ENCODE measurements around the gene ZNF121.

The ZNF121 gene

GRCh38 chr19:9584073-9584833 lies at the start of gene ZNF121:
ZNF121 (minus strand) TSS chr19:9584504; CDS start chr19:9568097, 16,407 bp downstream.
- DNase-seq (ENCODE audit: low spot score) (peak; percentile 72), ATAC-seq (ENCODE audit: low read depth) (peak; percentile 82)
- Histone ChIP-seq H3K36me3 (ENCODE audit: low read depth) (peaks cover 34% of the 10 kb centered on the region), H3K27me3 (ENCODE audit: insufficient read depth, poor library complexity, severe bottlenecking) (no peaks in the 10 kb centered on the region), H3K27ac (ENCODE audit: poor library complexity, severe bottlenecking) (peak within 1 kb of the TSS; percentile 75), H3K9me3 (ENCODE audit: severe bottlenecking) (peaks cover 14% of the 10 kb centered on the region), H3K4me1 (ENCODE audit: insufficient read depth, poor library complexity, severe bottlenecking) (no peaks in the 10 kb centered on the region), H3K4me3 (ENCODE audit: severe bottlenecking) (peak within 1 kb of the TSS; percentile 66)
- TF ChIP-seq, protein P1, sequence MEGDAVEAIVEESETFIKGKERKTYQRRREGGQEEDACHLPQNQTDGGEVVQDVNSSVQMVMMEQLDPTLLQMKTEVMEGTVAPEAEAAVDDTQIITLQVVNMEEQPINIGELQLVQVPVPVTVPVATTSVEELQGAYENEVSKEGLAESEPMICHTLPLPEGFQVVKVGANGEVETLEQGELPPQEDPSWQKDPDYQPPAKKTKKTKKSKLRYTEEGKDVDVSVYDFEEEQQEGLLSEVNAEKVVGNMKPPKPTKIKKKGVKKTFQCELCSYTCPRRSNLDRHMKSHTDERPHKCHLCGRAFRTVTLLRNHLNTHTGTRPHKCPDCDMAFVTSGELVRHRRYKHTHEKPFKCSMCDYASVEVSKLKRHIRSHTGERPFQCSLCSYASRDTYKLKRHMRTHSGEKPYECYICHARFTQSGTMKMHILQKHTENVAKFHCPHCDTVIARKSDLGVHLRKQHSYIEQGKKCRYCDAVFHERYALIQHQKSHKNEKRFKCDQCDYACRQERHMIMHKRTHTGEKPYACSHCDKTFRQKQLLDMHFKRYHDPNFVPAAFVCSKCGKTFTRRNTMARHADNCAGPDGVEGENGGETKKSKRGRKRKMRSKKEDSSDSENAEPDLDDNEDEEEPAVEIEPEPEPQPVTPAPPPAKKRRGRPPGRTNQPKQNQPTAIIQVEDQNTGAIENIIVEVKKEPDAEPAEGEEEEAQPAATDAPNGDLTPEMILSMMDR (IDR thresholded peaks at IDR 0.05; ENCODE audit: poor library complexity, severe bottlenecking), result no peak

DNA sequence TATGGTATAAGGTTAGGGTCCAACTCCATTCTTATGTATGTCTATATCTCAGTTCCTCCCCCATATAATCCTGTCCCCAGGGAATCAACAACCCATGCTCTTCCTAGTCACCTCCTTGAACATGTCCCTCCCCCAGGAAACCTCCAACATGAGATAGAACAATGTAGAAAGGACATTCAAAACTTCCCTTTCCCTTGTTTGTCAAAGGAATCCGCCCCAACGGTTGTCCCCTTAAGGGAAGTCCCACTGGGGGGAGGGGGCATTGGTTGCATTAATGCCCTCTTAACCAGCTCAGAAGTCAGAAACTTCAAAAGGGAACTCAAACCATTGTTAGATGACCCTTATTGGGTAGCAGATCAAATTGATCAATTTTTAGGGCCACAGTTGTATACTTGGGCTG lies 43.6 kb upstream of the ZNF121 start:
- no peak overlapping the region for H3K27ac ChIP-seq (ENCODE audit: poor library complexity, severe bottlenecking)
- H3K4me3 ChIP-seq (ENCODE audit: severe bottlenecking), result no peak overlapping the region
- no peak for DNase-seq (ENCODE audit: low spot score)
- peaks cover 5% of the 10 kb centered on the region for H3K4me1 ChIP-seq (ENCODE audit: insufficient read depth, poor library complexity, severe bottlenecking)
- no peaks in the 10 kb centered on the region for H3K27me3 ChIP-seq (ENCODE audit: insufficient read depth, poor library complexity, severe bottlenecking)
- no peaks in the 10 kb centered on the region for H3K9me3 ChIP-seq (ENCODE audit: severe bottlenecking)
- peaks cover 31% of the 10 kb centered on the region for H3K36me3 ChIP-seq (ENCODE audit: low read depth)
- TF ChIP-seq, protein P1 (IDR thresholded peaks at IDR 0.05; ENCODE audit: poor library complexity, severe bottlenecking), result no peak
- no peak for ATAC-seq (ENCODE audit: low read depth)

- peaks cover 17% of the 10 kb centered on the region for H3K4me1 ChIP-seq (ENCODE audit: insufficient read depth, poor library complexity, severe bottlenecking)
- peaks cover 48% of the 10 kb centered on the region for H3K36me3 ChIP-seq (ENCODE audit: low read depth)
- TF ChIP-seq, protein P1 (IDR thresholded peaks at IDR 0.05; ENCODE audit: poor library complexity, severe bottlenecking), result no peak
- no peaks in the 10 kb centered on the region for H3K9me3 ChIP-seq (ENCODE audit: severe bottlenecking)
- H3K27me3 ChIP-seq (ENCODE audit: insufficient read depth, poor library complexity, severe bottlenecking), result no peaks in the 10 kb centered on the region
- ATAC-seq (ENCODE audit: low read depth) (0 out of 3 replicates have a peak, but pooled peaks have one; percentile 14), DNase-seq (ENCODE audit: low spot score) (no peak)
- peak overlapping the region; percentile 93 for H3K27ac ChIP-seq (ENCODE audit: poor library complexity, severe bottlenecking)
- H3K4me3 ChIP-seq (ENCODE audit: severe bottlenecking), result peak overlapping the region; percentile 67
Observed at GRCh38 chr19:9622531-9622930, 38.2 kb upstream of the ZNF121 start.

GRCh38 chr19:9621156-9622037 lies 37.1 kb upstream of the ZNF121 start, which contains the start of gene ZNF561:
ZNF561 (minus strand) TSS chr19:9621232; CDS start chr19:9619456, 1,776 bp downstream.
- peak; percentile 86 for DNase-seq (ENCODE audit: low spot score)
- Histone ChIP-seq H3K4me3 (ENCODE audit: severe bottlenecking) (peak within 1 kb of the TSS; percentile 67), H3K4me1 (ENCODE audit: insufficient read depth, poor library complexity, severe bottlenecking) (peaks cover 17% of the 10 kb centered on the region), H3K9me3 (ENCODE audit: severe bottlenecking) (no peaks in the 10 kb centered on the region), H3K36me3 (ENCODE audit: low read depth) (peaks cover 59% of the 10 kb centered on the region), H3K27ac (ENCODE audit: poor library complexity, severe bottlenecking) (peak within 1 kb of the TSS; percentile 93), H3K27me3 (ENCODE audit: insufficient read depth, poor library complexity, severe bottlenecking) (no peaks in the 10 kb centered on the region)
- peak; percentile 73 for ATAC-seq (ENCODE audit: low read depth)
- TF ChIP-seq, protein P1 (IDR thresholded peaks at IDR 0.05; ENCODE audit: poor library complexity, severe bottlenecking), result no peak
